CD14-positive monocyte (primary cell): ENCODE results near the gene VPS37B. TPM values are rescaled to one million over a fixed set of nuclear protein-coding genes. Genes with fewer than 3 reads are reported as not detected.

ENCODE experiments used
- DNase-seq, 3 donors: peaks; one replicate each; pipeline ENCODE4 v3.0.0-alpha.2; 2011 to 2022
- H2AFZ ChIP-seq: 2 replicates; pipeline ENCODE4 v1.6.0; 2012; ENCODE audit warnings: mild to moderate bottlenecking, low read depth, low read length, inconsistent platforms; ENCODE audit not compliant: insufficient read depth, poor library complexity, severe bottlenecking
- H3K27ac ChIP-seq, 2 donors: 1 replicate in 1 of 2; 2 replicates in 1 of 2; pipeline ENCODE4 v1.5.1; 2012 to 2013; ENCODE audit warnings: low read length in 2 of 2, control low read depth in 1 of 2, inconsistent platforms in 1 of 2, low read depth in 1 of 2, mild to moderate bottlenecking in 1 of 2
- H3K27me3 ChIP-seq, 2 donors: one replicate each; pipeline versions ENCODE4 v1.6.0 to v1.6.1; 2011 to 2013; ENCODE audit warnings: low read length in 2 of 2; ENCODE audit not compliant: control insufficient read depth in 2 of 2, insufficient read depth in 2 of 2
- H3K36me3 ChIP-seq, 2 donors: replicated peaks in 1 of 2; 1 replicate in 1 of 2; 2 replicates in 1 of 2; pipeline versions ENCODE4 v1.5.1 to v1.6.1; 2012 to 2013; ENCODE audit warnings: low read length in 2 of 2, control low read depth in 1 of 2, inconsistent platforms in 1 of 2, mild to moderate bottlenecking in 1 of 2; ENCODE audit not compliant: insufficient read depth in 2 of 2, control insufficient read depth in 1 of 2
- H3K4me1 ChIP-seq, 2 donors: 1 replicate in 1 of 2; 2 replicates in 1 of 2; pipeline versions ENCODE4 v1.5.1 to v1.6.1; 2012 to 2013; ENCODE audit warnings: low read length in 2 of 2, control low read depth in 1 of 2, inconsistent platforms in 1 of 2, mild to moderate bottlenecking in 1 of 2, moderate library complexity in 1 of 2; ENCODE audit not compliant: insufficient read depth in 2 of 2, control insufficient read depth in 1 of 2
- H3K4me2 ChIP-seq: replicated peaks from 2 replicates; pipeline ENCODE3; 2012; ENCODE audit warnings: low read length, moderate library complexity, mild to moderate bottlenecking; ENCODE audit not compliant: poor library complexity, severe bottlenecking; ENCODE audit errors: extremely low read depth
- H3K4me3 ChIP-seq, 3 experiments: fragments of 200-600 bp in 1 of 3; sonication (generic) in 1 of 3; replicated peaks in 1 of 3; 1 replicate in 2 of 3; 2 replicates in 1 of 3; pipeline ENCODE4 v1.5.1; 2011 to 2013; ENCODE audit warnings: low read length in 3 of 3, mild to moderate bottlenecking in 3 of 3, control low read depth in 2 of 3, low read depth in 2 of 3, inconsistent platforms in 1 of 3, moderate library complexity in 1 of 3
- H3K79me2 ChIP-seq: 2 replicates; pipeline ENCODE4 v1.6.0; 2012; ENCODE audit warnings: mild to moderate bottlenecking, control low read depth, inconsistent platforms, low read length, moderate library complexity; ENCODE audit not compliant: insufficient read depth
- H3K9ac ChIP-seq: 2 replicates; pipeline ENCODE4 v1.6.0; 2017; ENCODE audit warnings: low read length, mild to moderate bottlenecking; ENCODE audit not compliant: insufficient read depth, poor library complexity, severe bottlenecking
- H3K9me3 ChIP-seq, 2 donors: replicated peaks in 1 of 2; 1 replicate in 1 of 2; 2 replicates in 1 of 2; pipeline versions ENCODE4 v1.5.1 to v1.6.1; 2012 to 2013; ENCODE audit warnings: low read length in 2 of 2, control low read depth in 1 of 2; ENCODE audit not compliant: control insufficient read depth in 1 of 2, insufficient read depth in 1 of 2
- H4K20me1 ChIP-seq: 2 replicates; pipeline ENCODE4 v1.6.0; 2012; ENCODE audit warnings: mild to moderate bottlenecking, low read length, control low read depth, moderate library complexity; ENCODE audit not compliant: insufficient read depth
- H3K27ac Mint-ChIP-seq, 7 donors: one replicate each; pipeline ENCODE4 v1.8.0; 2020; ENCODE audit warnings: mild to moderate bottlenecking in 7 of 7, mixed read lengths in 7 of 7, moderate library complexity in 6 of 7, inconsistent platforms in 2 of 7
- H3K27me3 Mint-ChIP-seq, 3 donors: one replicate each; pipeline ENCODE4 v1.8.0; 2021 to 2022; ENCODE audit warnings: low read depth in 3 of 3, mild to moderate bottlenecking in 3 of 3, mixed read lengths in 3 of 3, moderate library complexity in 3 of 3, inconsistent platforms in 1 of 3
- H3K36me3 Mint-ChIP-seq, 2 donors: one replicate each; pipeline ENCODE4 v1.8.0; 2020; ENCODE audit warnings: mixed read lengths in 2 of 2, inconsistent platforms in 1 of 2, mild to moderate bottlenecking in 1 of 2
- H3K4me1 Mint-ChIP-seq: one replicate; pipeline ENCODE4 v1.8.0; 2020; ENCODE audit warnings: mild to moderate bottlenecking, mixed read lengths
- H3K4me3 Mint-ChIP-seq, 2 donors: one replicate each; pipeline ENCODE4 v1.8.0; 2020; ENCODE audit warnings: mild to moderate bottlenecking in 2 of 2, mixed read lengths in 2 of 2, moderate library complexity in 1 of 2
- H3K9me3 Mint-ChIP-seq, 7 donors: one replicate each; pipeline ENCODE4 v1.8.0; 2020 to 2022; ENCODE audit warnings: mixed read lengths in 7 of 7, mild to moderate bottlenecking in 6 of 7, moderate library complexity in 6 of 7, inconsistent platforms in 2 of 7
- WGBS: methylation state at CpG from one replicate; pipeline ENCODE4 v1.1.5; 2013; ENCODE audit warnings: missing lambda C conversion rate; ENCODE audit not compliant: insufficient coverage; 5-methylcytosine and 5-hydroxymethylcytosine counted together
- intact Hi-C, 2 donors: fragments of 100-400 bp; cut with micrococcal nuclease; formaldehyde crosslinking; loops; one replicate each; pipeline versions ENCODE4 v1.15.0 to v1.15.1; 2023
- polyA plus RNA-seq, 3 donors: library from polyadenylated mRNA; depleted of rRNA in 1 of 3; unstranded in 2 of 3; stranded (reverse) in 1 of 3; fragments of 300-500 nt in 2 of 3; fragments of >200 nt in 1 of 3; fragmentation: Illumina TruSeq in 2 of 3; gene quantifications; 1 replicate in 2 of 3; 2 replicates in 1 of 3; pipeline ENCODE4 v1.2.3, GENCODE V29; 2012 to 2021
- TF ChIP-seq, protein P1 (sequence below): fragments of 200-600 bp; IDR thresholded peaks from one replicate; pipeline ENCODE4 v1.8.0; 2022; ENCODE audit warnings: antibody characterized with exemption, mild to moderate bottlenecking

VPS37B gene
- polyA plus RNA-seq, 3 donors, result 12.3 to 34.3 (median 16.4) TPM

DNA sequence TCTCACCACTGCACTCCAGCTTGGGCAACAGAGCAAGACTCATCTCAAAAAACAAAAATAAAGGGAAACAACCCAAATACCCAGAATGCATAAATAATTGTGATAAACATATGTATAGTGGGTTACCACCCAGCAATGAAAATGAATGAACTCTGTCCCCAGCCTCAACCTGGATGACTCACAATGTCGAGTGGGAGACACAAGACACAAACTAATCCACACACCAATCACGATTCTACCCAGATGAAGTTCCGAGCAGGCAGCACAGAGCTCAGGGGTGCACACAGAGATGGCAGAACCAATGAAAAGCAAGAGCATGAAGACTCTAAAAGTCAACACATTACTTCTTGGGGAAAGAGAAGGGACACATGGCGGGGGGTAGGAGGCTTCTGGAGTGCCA is 43.2 kb upstream of the VPS37B start:
- WGBS, result 83% methylated on average over 1 of the region's 4 CpGs

DNA sequence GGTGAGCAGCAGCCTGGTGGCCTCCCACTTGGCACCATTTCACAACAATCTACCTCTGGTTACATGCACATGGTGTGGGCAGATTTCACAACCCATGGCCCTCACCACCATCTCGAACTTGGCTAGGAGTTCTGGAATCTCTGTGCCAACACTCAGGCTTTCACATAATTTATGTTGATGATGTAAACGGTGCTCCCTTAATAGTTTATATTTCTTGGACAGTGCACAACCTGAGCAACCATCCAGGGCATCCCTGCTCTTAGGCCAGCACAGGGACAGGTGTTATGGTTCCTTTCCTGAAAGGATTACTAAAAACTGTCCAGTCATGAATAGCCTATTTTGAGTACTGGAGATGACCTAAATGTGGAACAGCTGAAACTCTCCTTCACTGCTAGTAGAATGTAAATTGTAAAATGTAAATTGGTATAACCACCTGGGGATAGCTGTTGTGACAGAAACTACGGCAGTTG is 41.7 kb upstream of the VPS37B start:
- intact Hi-C loops, result no loop called here
- H3K27me3 Mint-ChIP-seq, result peaks cover 0 to 3% (median 0%) of the 10 kb centered on the region in 3 donors
- H2AFZ ChIP-seq, result no peak overlapping the region
- H3K4me1 ChIP-seq, result no peaks in the 10 kb centered on the region
- no peaks in the 10 kb centered on the region for H3K9me3 ChIP-seq
- H3K27me3 ChIP-seq, result no peaks in the 10 kb centered on the region
- no peak overlapping the region for H3K27ac Mint-ChIP-seq
- H3K4me3 Mint-ChIP-seq, result no peak overlapping the region
- H3K9me3 Mint-ChIP-seq, result peaks cover 0 to 5% (median 2%) of the 10 kb centered on the region in 7 donors
- H3K36me3 Mint-ChIP-seq, result no peaks in the 10 kb centered on the region
- H3K4me3 ChIP-seq, result no peak overlapping the region
- no peak for DNase-seq
- H3K4me2 ChIP-seq, result no peak overlapping the region
- peaks cover 7% of the 10 kb centered on the region for H3K4me1 Mint-ChIP-seq
- no peaks in the 10 kb centered on the region for H3K79me2 ChIP-seq
- H4K20me1 ChIP-seq, result no peaks in the 10 kb centered on the region
- H3K36me3 ChIP-seq, result no peaks in the 10 kb centered on the region
- TF ChIP-seq, protein P1, sequence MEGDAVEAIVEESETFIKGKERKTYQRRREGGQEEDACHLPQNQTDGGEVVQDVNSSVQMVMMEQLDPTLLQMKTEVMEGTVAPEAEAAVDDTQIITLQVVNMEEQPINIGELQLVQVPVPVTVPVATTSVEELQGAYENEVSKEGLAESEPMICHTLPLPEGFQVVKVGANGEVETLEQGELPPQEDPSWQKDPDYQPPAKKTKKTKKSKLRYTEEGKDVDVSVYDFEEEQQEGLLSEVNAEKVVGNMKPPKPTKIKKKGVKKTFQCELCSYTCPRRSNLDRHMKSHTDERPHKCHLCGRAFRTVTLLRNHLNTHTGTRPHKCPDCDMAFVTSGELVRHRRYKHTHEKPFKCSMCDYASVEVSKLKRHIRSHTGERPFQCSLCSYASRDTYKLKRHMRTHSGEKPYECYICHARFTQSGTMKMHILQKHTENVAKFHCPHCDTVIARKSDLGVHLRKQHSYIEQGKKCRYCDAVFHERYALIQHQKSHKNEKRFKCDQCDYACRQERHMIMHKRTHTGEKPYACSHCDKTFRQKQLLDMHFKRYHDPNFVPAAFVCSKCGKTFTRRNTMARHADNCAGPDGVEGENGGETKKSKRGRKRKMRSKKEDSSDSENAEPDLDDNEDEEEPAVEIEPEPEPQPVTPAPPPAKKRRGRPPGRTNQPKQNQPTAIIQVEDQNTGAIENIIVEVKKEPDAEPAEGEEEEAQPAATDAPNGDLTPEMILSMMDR, result no peak
- WGBS, result no CpG with 5 or more reads among the region's 3 CpGs
- H3K27ac ChIP-seq, result no peak overlapping the region
- no peak overlapping the region for H3K9ac ChIP-seq

More for the DNA sequence above, 43.2 kb upstream of the VPS37B start:
- Mint-ChIP-seq H3K9me3 (peaks cover 0 to 7% (median 2%) of the 10 kb centered on the region in 7 donors), H3K27ac (no peak overlapping the region), H3K36me3 (peaks cover 0 to 1% of the 10 kb centered on the region in 2 donors), H3K4me1 (peaks cover 18% of the 10 kb centered on the region), H3K27me3 (peaks cover 0 to 5% (median 1%) of the 10 kb centered on the region in 3 donors), H3K4me3 (no peak overlapping the region)
- Histone ChIP-seq H3K36me3 (no peaks in the 10 kb centered on the region), H3K9me3 (no peaks in the 10 kb centered on the region), H3K4me1 (peaks cover 7 to 10% of the 10 kb centered on the region in 2 donors), H3K4me2 (no peak overlapping the region), H3K9ac (no peak overlapping the region), H3K4me3 (no peak overlapping the region), H4K20me1 (no peaks in the 10 kb centered on the region), H3K27ac (no peak overlapping the region), H3K27me3 (no peaks in the 10 kb centered on the region), H3K79me2 (no peaks in the 10 kb centered on the region), H2AFZ (no peak overlapping the region)
- intact Hi-C loops, result no loop called here
- TF ChIP-seq, protein P1, result no peak
- no peak for DNase-seq
